Stimulated activated CD8-positive, alpha-beta memory T cell treated with anti-CD3 and anti-CD28 coated beads, Interleukin-4, amount 100 ng/mL, for 4 hours (primary cell): ENCODE results near the gene AGRN.
"Not testable (repeated sequence)": the region's sequence is repeated elsewhere in the genome, so short reads cannot be mapped to it uniquely, and the experiment has no call there.

Source experiments
- DNase-seq, 2 donors: peaks; one replicate each; pipeline ENCODE4 v3.0.0-alpha.2; 2020; ENCODE audit warnings: low read depth in 2 of 2, low spot score in 1 of 2

Gene AGRN

GRCh38 chr1:1051127-1051810 is 31.3 kb downstream of the AGRN start:
- no peak for DNase-seq

GRCh38 chr1:1052003-1052840 is 32.3 kb downstream of the AGRN start:
- no peak for DNase-seq

- no peak for DNase-seq
Measured at GRCh38 chr1:1053022-1053421, 33.1 kb downstream of the AGRN start.

- no peak for DNase-seq
Measured at GRCh38 chr1:1053682-1054081, 33.8 kb downstream of the AGRN start.

GRCh38 chr1:1054099-1054700 is 34.3 kb downstream of the AGRN start:
- no peak for DNase-seq

- no peak for DNase-seq
Measured at GRCh38 chr1:1054971-1055370, 35.1 kb downstream of the AGRN start.

GRCh38 chr1:1055841-1056736 is 36.2 kb downstream of the AGRN start:
- DNase-seq = no peak

- not testable (repeated sequence) for DNase-seq
Measured at GRCh38 chr1:1057769-1058087, 37.8 kb downstream of the AGRN start.

- DNase-seq = no peak
Measured at GRCh38 chr1:1058088-1058905, 38.4 kb downstream of the AGRN start.

- DNase-seq = no peak
Measured at GRCh38 chr1:1058921-1059493, 39.1 kb downstream of the AGRN start.

- peak; percentile 83 to 89 for DNase-seq
Measured at GRCh38 chr1:1059494-1060280, 39.8 kb downstream of the AGRN start.

- no peak for DNase-seq
Measured at GRCh38 chr1:1060281-1061000, 40.5 kb downstream of the AGRN start.

- no peak for DNase-seq
Measured at GRCh38 chr1:1061682-1062345, 41.9 kb downstream of the AGRN start.

GRCh38 chr1:1062348-1063163 is 42.6 kb downstream of the AGRN start:
- no peak for DNase-seq

GRCh38 chr1:1063261-1063944 is 43.5 kb downstream of the AGRN start:
- no peak for DNase-seq

GRCh38 chr1:1063945-1064831 is 44.3 kb downstream of the AGRN start:
- peak; percentile 66 to 92 for DNase-seq
